HCT116 (cell line): ENCODE results near the gene ZNF213. TPM values are rescaled to one million over a fixed set of nuclear protein-coding genes. Genes with fewer than 3 reads are reported as not detected.

Source experiments
- ATAC-seq: fragments of 200-7000 bp; cut with Tn5 transposase; 2 replicates; pipeline ENCODE4 v1.9.1; 2020; ENCODE audit warnings: mild to moderate bottlenecking, moderate library complexity
- BruUV-seq: library from RNA; stranded (reverse); fragments of 400-500 nt; replicated peaks from 2 replicates; lab custom pipeline; 2021; lab: Mats Ljungman, UMichigan
- CTCF ChIA-PET: fragments of 300-600 bp; sonication (Branson Sonifier 250); formaldehyde crosslinking; loops from one replicate; lab custom pipeline; 2021; ENCODE audit warnings: antibody characterized with exemption; lab: Charles Lee
- POLR2A ChIA-PET: fragments of 300-600, 350-600 bp; sonication (Branson Sonifier 250); formaldehyde crosslinking; loops from one replicate; lab custom pipeline; 2021; ENCODE audit warnings: antibody characterized with exemption; lab: Charles Lee
- RAD21 ChIA-PET, 2 experiments: fragments of 300-600 bp; sonication (Branson Sonifier 250); formaldehyde crosslinking; loops; one replicate each; lab custom pipeline; 2023; ENCODE audit warnings: low total read pairs in 2 of 2; ENCODE audit not compliant: uncharacterized antibody in 2 of 2, unreplicated experiment in 2 of 2, low non-redundant PET in 1 of 2; lab: Charles Lee
- DNase-seq: peaks from one replicate; pipeline ENCODE4 v3.0.0-alpha.2; 2010; ENCODE audit warnings: low read depth, low spot score
- H2AFZ ChIP-seq: fragments of 200-600 bp; shearing (Covaris generic), sonication (generic); 2 replicates; pipeline ENCODE4 v1.6.1; 2017; ENCODE audit warnings: low read depth, mixed run types, mixed read lengths, antibody characterized with exemption, low read length; ENCODE audit not compliant: poor library complexity, severe bottlenecking
- H3K27ac ChIP-seq: 2 replicates; pipeline ENCODE4 v1.5.1; 2012; ENCODE audit warnings: low read depth, low read length
- H3K27me3 ChIP-seq: fragments of 200-600 bp; sonication (generic); 2 replicates; pipeline ENCODE4 v1.6.1; 2016; ENCODE audit warnings: mixed run types, low read length, mixed read lengths; ENCODE audit not compliant: insufficient read depth
- H3K36me3 ChIP-seq, 2 experiments: fragments of 200-500 bp in 1 of 2; fragments of 200-600 bp in 1 of 2; sonication (Bioruptor generic) in 1 of 2; sonication (generic) in 1 of 2; 2 replicates each; pipeline versions ENCODE4 v1.5.1 to v1.6.1; 2014 to 2016; ENCODE audit warnings: low read length in 2 of 2, inconsistent platforms in 1 of 2, mixed read lengths in 1 of 2, mixed run types in 1 of 2; ENCODE audit not compliant: insufficient read depth in 2 of 2, control insufficient read depth in 1 of 2
- H3K4me1 ChIP-seq, 2 experiments: fragments of 200-600 bp in 1 of 2; sonication (generic) in 1 of 2; 2 replicates each; pipeline versions ENCODE4 v1.5.1 to v1.6.1; 2012 to 2017; ENCODE audit warnings: low read length in 2 of 2, inconsistent platforms in 1 of 2, mild to moderate bottlenecking in 1 of 2, mixed read lengths in 1 of 2, mixed run types in 1 of 2, moderate library complexity in 1 of 2; ENCODE audit not compliant: insufficient read depth in 2 of 2, control insufficient read depth in 1 of 2
- H3K4me2 ChIP-seq: fragments of 200-600 bp; sonication (generic); 2 replicates; pipeline ENCODE4 v1.6.1; 2017; ENCODE audit warnings: mixed run types, low read length, mixed read lengths
- H3K4me3 ChIP-seq, 2 experiments: fragments of 200-600 bp in 1 of 2; sonication (generic) in 1 of 2; replicated peaks in 1 of 2; 2 replicates each; pipeline ENCODE4 v1.5.1; 2011 to 2016; ENCODE audit warnings: low read length in 2 of 2, control low read depth in 1 of 2, low read depth in 1 of 2, mild to moderate bottlenecking in 1 of 2, mixed read lengths in 1 of 2, mixed run types in 1 of 2
- H3K79me2 ChIP-seq: fragments of 200-600 bp; sonication (generic); 2 replicates; pipeline ENCODE4 v1.6.1; 2017; ENCODE audit warnings: mild to moderate bottlenecking, mixed run types, low read length, moderate library complexity, mixed read lengths; ENCODE audit not compliant: insufficient read depth
- H3K9ac ChIP-seq: fragments of 200-600 bp; sonication (generic); 2 replicates; pipeline ENCODE4 v1.6.1; 2016; ENCODE audit warnings: low read length, mixed read lengths
- H3K9me2 ChIP-seq: fragments of 200-600 bp; sonication (generic), shearing (Covaris generic); 2 replicates; pipeline ENCODE4 v1.6.1; 2017; ENCODE audit warnings: mixed run types, mild to moderate bottlenecking, moderate library complexity; ENCODE audit not compliant: insufficient read depth
- H3K9me3 ChIP-seq, 2 experiments: fragments of 200-500 bp in 1 of 2; fragments of 200-600 bp in 1 of 2; sonication (Bioruptor generic) in 1 of 2; sonication (generic) in 1 of 2; 2 replicates each; pipeline ENCODE4 v1.6.1; 2014 to 2017; ENCODE audit warnings: low read length in 2 of 2, mixed read lengths in 2 of 2, inconsistent platforms in 1 of 2, low read depth in 1 of 2, mild to moderate bottlenecking in 1 of 2, mixed run types in 1 of 2, moderate library complexity in 1 of 2; ENCODE audit not compliant: control insufficient read depth in 1 of 2, insufficient read depth in 1 of 2
- H4K20me1 ChIP-seq: fragments of 200-600 bp; sonication (generic), shearing (Covaris generic); 2 replicates; pipeline ENCODE4 v1.6.1; 2017; ENCODE audit warnings: mixed run types, mild to moderate bottlenecking, moderate library complexity; ENCODE audit not compliant: insufficient read depth
- ATF3 ChIP-seq: IDR thresholded peaks from 2 replicates; pipeline ENCODE4 v1.6.1; 2012
- CBX3 ChIP-seq: IDR thresholded peaks from 2 replicates; pipeline ENCODE4 v1.6.1; 2012; ENCODE audit warnings: low read depth
- CEBPB ChIP-seq: IDR thresholded peaks from 2 replicates; pipeline ENCODE4 v1.6.1; 2012; ENCODE audit warnings: low read depth
- CTCF ChIP-seq, 3 experiments: fragments of 200-600 bp in 1 of 3; sonication (generic) in 1 of 3; IDR thresholded peaks in 2 of 3; conservative IDR thresholded peaks in 1 of 3; 2 replicates each; pipeline ENCODE4 v1.5.1; 2012 to 2017; ENCODE audit warnings: low read depth in 2 of 3, low read length in 2 of 3, antibody characterized with exemption in 1 of 3, borderline replicate concordance in 1 of 3, control low read depth in 1 of 3, mild to moderate bottlenecking in 1 of 3, mixed read lengths in 1 of 3, mixed run types in 1 of 3, moderate library complexity in 1 of 3; ENCODE audit not compliant: insufficient read depth in 1 of 3
- ELF1 ChIP-seq: IDR thresholded peaks from 2 replicates; pipeline ENCODE4 v1.6.1; 2012; ENCODE audit warnings: low read depth, borderline replicate concordance
- EZH2phosphoT487 ChIP-seq: fragments of 200-600 bp; IDR thresholded peaks from 2 replicates; pipeline ENCODE4 v1.6.1; 2018; ENCODE audit warnings: antibody characterized with exemption, borderline replicate concordance
- JUND ChIP-seq: IDR thresholded peaks from 2 replicates; pipeline ENCODE4 v1.6.1; 2012
- POLR2A ChIP-seq: IDR thresholded peaks from 2 replicates; pipeline ENCODE4 v1.7.0; 2011; ENCODE audit warnings: borderline replicate concordance; ENCODE audit not compliant: insufficient read depth, insufficient read length; ENCODE audit errors: extremely low read depth
- POLR2AphosphoS5 ChIP-seq: IDR thresholded peaks from 2 replicates; pipeline ENCODE4 v1.6.1; 2011; ENCODE audit warnings: mild to moderate bottlenecking, low read depth, low read length, moderate library complexity
- RAD21 ChIP-seq: IDR thresholded peaks from 2 replicates; pipeline ENCODE4 v1.6.1; 2012; ENCODE audit warnings: low read depth, mild to moderate bottlenecking
- REST ChIP-seq: IDR thresholded peaks from 2 replicates; pipeline ENCODE4 v1.6.1; 2012; ENCODE audit warnings: low read depth
- SIN3A ChIP-seq: IDR thresholded peaks from 2 replicates; pipeline ENCODE4 v1.6.1; 2012; ENCODE audit warnings: low read depth
- SP1 ChIP-seq: IDR thresholded peaks from 2 replicates; pipeline ENCODE4 v1.6.1; 2012; ENCODE audit warnings: low read depth
- SRF ChIP-seq: IDR thresholded peaks from 2 replicates; pipeline ENCODE4 v1.6.1; 2012; ENCODE audit warnings: low read depth
- ZNF274 ChIP-seq: fragments of 200-500 bp; sonication (Bioruptor generic); IDR thresholded peaks from 2 replicates; pipeline ENCODE4 v1.6.1; 2014; ENCODE audit warnings: mild to moderate bottlenecking, low read depth, low read length, inconsistent platforms
- intact Hi-C: fragments of 100-400 bp; cut with micrococcal nuclease; formaldehyde crosslinking; loops from 2 replicates; pipeline ENCODE4 v1.10.0; 2022
- total RNA-seq: library from RNA; stranded (reverse); gene quantifications from one replicate; pipeline ENCODE4 v1.2.1, GENCODE V29; 2021; ENCODE audit not compliant: unreplicated experiment
- TF ChIP-seq, protein P1 (sequence below): IDR thresholded peaks from 2 replicates; pipeline ENCODE4 v1.6.1; 2012

The ZNF213 gene
- total RNA-seq, 1 experiment from 2014 or later: 11.0 TPM

GRCh38 chr16:3099395-3099731, 35.5 kb upstream of the ZNF213 start:
- Histone ChIP-seq H3K9ac (no peak overlapping the region), H3K27me3 (no peaks in the 10 kb centered on the region), H3K4me2 (peak overlapping the region; percentile 67; the same call in 1 of the 2 replicates), H2AFZ (no peak overlapping the region), H4K20me1 (no peaks in the 10 kb centered on the region), H3K27ac (no peak overlapping the region), H3K79me2 (no peaks in the 10 kb centered on the region)
- ChIA-PET POLR2A (no interaction called here), CTCF (interaction anchor here (3.0 kb wide), 1 partner anchor 30 kb away, joined by 8 read pairs; no protein-coding TSS in a partner anchor), RAD21 (no interaction called here)
- no TSS peak for BruUV-seq
- ATAC-seq (no peak), DNase-seq (no peak)
- intact Hi-C loops: no loop called here
- TF ChIP-seq CEBPB: no peak
- TF ChIP-seq, protein P1, sequence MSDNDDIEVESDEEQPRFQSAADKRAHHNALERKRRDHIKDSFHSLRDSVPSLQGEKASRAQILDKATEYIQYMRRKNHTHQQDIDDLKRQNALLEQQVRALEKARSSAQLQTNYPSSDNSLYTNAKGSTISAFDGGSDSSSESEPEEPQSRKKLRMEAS: no peak
- TF ChIP-seq EZH2phosphoT487: no peak
- no peak for TF ChIP-seq CTCF (IDR thresholded peaks at IDR 0.05 in 2 of 3, conservative IDR thresholded peaks at IDR 0.05 in 1 of 3; ENCODE audit: borderline replicate concordance in 1 of 3, insufficient read depth in 1 of 3, low read depth in 2 of 3, low read length in 2 of 3)
- TF ChIP-seq POLR2A: no peak
- TF ChIP-seq SIN3A: no peak
- TF ChIP-seq JUND: no peak
- TF ChIP-seq CBX3: no peak
- TF ChIP-seq SP1: no peak
- TF ChIP-seq ZNF274: no peak
- no peak for TF ChIP-seq REST
- no peak for TF ChIP-seq ATF3
- TF ChIP-seq ELF1: no peak
- no peak for TF ChIP-seq SRF
- no peak for TF ChIP-seq POLR2AphosphoS5
- TF ChIP-seq RAD21: no peak
- TF ChIP-seq, all 23 proteins: peak for 0
- peaks cover 16 to 28% of the 10 kb centered on the region in 2 experiments for H3K4me1 ChIP-seq
- no peaks in the 10 kb centered on the region for H3K9me3 ChIP-seq
- no peak overlapping the region for H3K4me3 ChIP-seq
- H3K9me2 ChIP-seq: no peaks in the 10 kb centered on the region
- no peaks in the 10 kb centered on the region for H3K36me3 ChIP-seq
